PC-3 (cell line): Measurements from ENCODE around the gene GHDC.

Source experiments
- CTCF ChIP-seq: fragments of 300-600 bp; sonication (generic); conservative IDR thresholded peaks from 2 replicates; pipeline ENCODE4 v1.5.1; 2017; ENCODE audit warnings: antibody characterized with exemption, low read depth, mild to moderate bottlenecking, low read length
- EZH2phosphoT487 ChIP-seq: fragments of 300-600 bp; sonication (generic); IDR thresholded peaks from 2 replicates; pipeline ENCODE4 v1.6.1; 2018; ENCODE audit warnings: mild to moderate bottlenecking, antibody characterized with exemption, low read length, borderline replicate concordance

- TF ChIP-seq CTCF (no peak), EZH2phosphoT487 (no peak)
These were observed 15.8 kb upstream of the GHDC start for GRCh38 chr17:42210046-42210445.
